SK-N-SH treated with all-trans-retinoic acid at 6 μM for 48 hours (cell line): Measurements from ENCODE around the gene TECRL.

Source experiments
- ATAC-seq: fragments of 200-7000 bp; cut with Tn5 transposase; 3 replicates; pipeline ENCODE4 v1.9.1; 2020; ENCODE audit warnings: mild to moderate bottlenecking, moderate library complexity
- ARNTL ChIP-seq: fragments of 450-650 bp; formaldehyde crosslinking; IDR thresholded peaks from 2 replicates; pipeline ENCODE4 v1.5.0; 2020; ENCODE audit warnings: low read depth, mild to moderate bottlenecking, moderate library complexity, borderline replicate concordance
- BACH2 ChIP-seq: fragments of 250-450 bp; sonication (Bioruptor Pico); IDR thresholded peaks from 2 replicates; pipeline ENCODE4 v1.9.0; 2021; ENCODE audit warnings: mild to moderate bottlenecking, borderline replicate concordance
- CSDC2 ChIP-seq: fragments of 250-450 bp; sonication (Bioruptor Pico); IDR thresholded peaks from 2 replicates; pipeline ENCODE4 v1.5.0; 2020; ENCODE audit warnings: mild to moderate bottlenecking, moderate library complexity
- ESRRG ChIP-seq: fragments of 250-450 bp; sonication (Bioruptor Pico); IDR thresholded peaks from 2 replicates; pipeline ENCODE4 v1.6.1; 2021; ENCODE audit warnings: mild to moderate bottlenecking
- ISL1 ChIP-seq: fragments of 250-450 bp; sonication (Bioruptor Pico); IDR thresholded peaks from 2 replicates; pipeline ENCODE4 v2.1.2; 2022; ENCODE audit warnings: mild to moderate bottlenecking, moderate library complexity
- PPARA ChIP-seq: fragments of 250-450 bp; sonication (Bioruptor Pico); IDR thresholded peaks from 2 replicates; pipeline ENCODE4 v1.5.0; 2020; ENCODE audit warnings: mild to moderate bottlenecking, borderline replicate concordance
- RARB ChIP-seq: fragments of 250-450 bp; sonication (Bioruptor Pico); IDR thresholded peaks from 2 replicates; pipeline ENCODE4 v1.8.0; 2021; ENCODE audit warnings: mild to moderate bottlenecking, moderate library complexity
- SNAI2 ChIP-seq: fragments of 250-450 bp; sonication (Bioruptor Pico); IDR thresholded peaks from 2 replicates; pipeline ENCODE4 v1.5.0; 2020; ENCODE audit warnings: mild to moderate bottlenecking, moderate library complexity
- TCF4 ChIP-seq: fragments of 250-450 bp; sonication (Bioruptor Pico); IDR thresholded peaks from 2 replicates; pipeline ENCODE4 v1.8.0; 2021; ENCODE audit warnings: mild to moderate bottlenecking, moderate library complexity, borderline replicate concordance
- TOX ChIP-seq: fragments of 250-450 bp; sonication (Bioruptor Pico); IDR thresholded peaks from 2 replicates; pipeline ENCODE4 v1.8.0; 2021; ENCODE audit warnings: mild to moderate bottlenecking, moderate library complexity, borderline replicate concordance
- ZC3H10 ChIP-seq: fragments of 250-450 bp; sonication (Bioruptor Pico); IDR thresholded peaks from 2 replicates; pipeline ENCODE4 v1.5.1; 2021; ENCODE audit warnings: mild to moderate bottlenecking, moderate library complexity
- ZFP3 ChIP-seq: fragments of 250-450 bp; sonication (Bioruptor Pico); IDR thresholded peaks from 2 replicates; pipeline ENCODE4 v1.5.0; 2020; ENCODE audit warnings: mild to moderate bottlenecking, moderate library complexity
- ZFP30 ChIP-seq: fragments of 450-650 bp; formaldehyde crosslinking; IDR thresholded peaks from 2 replicates; pipeline ENCODE4 v1.5.0; 2022; ENCODE audit warnings: mild to moderate bottlenecking, moderate library complexity
- ZNF70 ChIP-seq: fragments of 450-650 bp; formaldehyde crosslinking; IDR thresholded peaks from 2 replicates; pipeline ENCODE4 v1.5.0; 2020; ENCODE audit warnings: mild to moderate bottlenecking, moderate library complexity
- ZNF8 ChIP-seq: fragments of 450-650 bp; formaldehyde crosslinking; IDR thresholded peaks from 2 replicates; pipeline ENCODE4 v1.5.0; 2020; ENCODE audit warnings: mild to moderate bottlenecking, moderate library complexity
- TF ChIP-seq, protein P1 (sequence below): fragments of 250-450 bp; sonication (Bioruptor Pico); IDR thresholded peaks from 2 replicates; pipeline ENCODE4 v1.8.0; 2020; ENCODE audit warnings: mild to moderate bottlenecking, moderate library complexity, borderline replicate concordance
- TF ChIP-seq, protein P2 (sequence below): fragments of 250-450 bp; sonication (Bioruptor Pico); IDR thresholded peaks from 2 replicates; pipeline ENCODE4 v1.8.0; 2021; ENCODE audit warnings: low read depth, mild to moderate bottlenecking, moderate library complexity, borderline replicate concordance
- TF ChIP-seq, protein P3 (sequence below): fragments of 250-450 bp; sonication (Bioruptor Pico); IDR thresholded peaks from 2 replicates; pipeline ENCODE4 v1.5.1; 2021; ENCODE audit warnings: mild to moderate bottlenecking, moderate library complexity
- TF ChIP-seq, protein P4 (sequence below): fragments of 250-450 bp; sonication (Bioruptor Pico); IDR thresholded peaks from 2 replicates; pipeline ENCODE4 v1.5.0; 2020; ENCODE audit warnings: mild to moderate bottlenecking, moderate library complexity

TECRL gene

DNA sequence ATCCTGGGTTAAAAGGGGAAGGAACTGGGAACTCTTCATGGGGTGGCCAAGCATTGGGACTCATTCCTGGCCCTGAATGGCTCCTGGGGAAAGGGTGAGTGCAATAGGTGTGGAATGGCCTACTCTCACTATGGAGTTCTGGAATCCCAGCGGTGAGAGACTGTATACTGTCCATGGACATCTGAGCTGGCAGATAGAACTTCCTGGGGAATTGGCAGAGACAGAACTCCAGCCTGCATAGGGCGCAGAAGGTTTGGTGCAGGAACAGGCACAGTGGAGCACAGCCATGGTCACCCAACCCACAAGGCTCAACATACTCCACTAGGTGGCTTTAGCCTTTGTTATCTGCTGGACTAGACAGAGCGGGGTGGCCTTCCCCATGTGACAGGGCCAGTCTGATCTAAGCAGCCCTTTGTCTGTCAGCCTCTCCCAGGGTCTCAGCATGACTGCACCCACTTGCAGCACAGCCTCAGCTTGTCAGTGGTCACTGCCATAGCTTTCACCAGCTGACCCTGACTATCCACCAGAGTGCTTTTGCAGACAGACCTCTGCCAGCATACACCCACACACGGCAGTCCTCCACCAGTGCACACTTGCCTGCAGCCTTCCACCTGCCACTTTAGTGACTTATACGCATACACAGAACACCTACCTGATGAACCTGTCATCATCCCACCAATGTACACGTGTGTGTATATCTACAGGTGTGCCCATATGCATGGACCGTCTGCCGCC, 48.4 kb downstream of the TECRL start:
- ATAC-seq = no peak
- TF ChIP-seq, protein P1, sequence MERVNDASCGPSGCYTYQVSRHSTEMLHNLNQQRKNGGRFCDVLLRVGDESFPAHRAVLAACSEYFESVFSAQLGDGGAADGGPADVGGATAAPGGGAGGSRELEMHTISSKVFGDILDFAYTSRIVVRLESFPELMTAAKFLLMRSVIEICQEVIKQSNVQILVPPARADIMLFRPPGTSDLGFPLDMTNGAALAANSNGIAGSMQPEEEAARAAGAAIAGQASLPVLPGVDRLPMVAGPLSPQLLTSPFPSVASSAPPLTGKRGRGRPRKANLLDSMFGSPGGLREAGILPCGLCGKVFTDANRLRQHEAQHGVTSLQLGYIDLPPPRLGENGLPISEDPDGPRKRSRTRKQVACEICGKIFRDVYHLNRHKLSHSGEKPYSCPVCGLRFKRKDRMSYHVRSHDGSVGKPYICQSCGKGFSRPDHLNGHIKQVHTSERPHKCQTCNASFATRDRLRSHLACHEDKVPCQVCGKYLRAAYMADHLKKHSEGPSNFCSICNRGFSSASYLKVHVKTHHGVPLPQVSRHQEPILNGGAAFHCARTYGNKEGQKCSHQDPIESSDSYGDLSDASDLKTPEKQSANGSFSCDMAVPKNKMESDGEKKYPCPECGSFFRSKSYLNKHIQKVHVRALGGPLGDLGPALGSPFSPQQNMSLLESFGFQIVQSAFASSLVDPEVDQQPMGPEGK (CRISPR knock-in tag) = no peak
- TF ChIP-seq BACH2 (no peak), TCF4 (CRISPR knock-in tag) (no peak), ZFP3 (no peak), ZFP30 (no peak), TOX (CRISPR knock-in tag) (no peak), ESRRG (CRISPR knock-in tag) (no peak)
- TF ChIP-seq, all 23 proteins: peak for 0

DNA sequence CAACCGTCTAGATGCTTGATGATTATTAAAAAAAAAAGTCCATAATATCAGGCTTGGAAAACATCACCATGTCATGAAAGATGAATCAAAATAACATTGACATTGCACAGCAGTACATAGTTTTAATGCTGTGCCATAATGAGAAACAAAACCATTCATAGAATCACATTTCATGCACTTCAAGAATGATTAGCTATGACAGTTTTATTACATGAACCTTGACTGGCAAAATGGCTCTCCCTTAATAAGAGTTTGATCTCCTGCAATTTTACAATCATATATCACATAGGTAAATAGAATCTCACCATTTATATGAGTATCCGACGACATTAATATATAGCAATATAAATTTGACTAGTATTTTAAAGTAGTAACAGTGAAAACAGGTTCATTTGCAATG, 49.8 kb downstream of the TECRL start:
- TF ChIP-seq ZFP3 (no peak), TCF4 (CRISPR knock-in tag) (no peak), ZNF8 (CRISPR knock-in tag) (no peak), TOX (CRISPR knock-in tag) (no peak), ARNTL (CRISPR knock-in tag) (no peak), PPARA (CRISPR knock-in tag) (no peak), CSDC2 (CRISPR knock-in tag) (no peak), SNAI2 (CRISPR knock-in tag) (no peak), RARB (CRISPR knock-in tag) (no peak), ZNF70 (CRISPR knock-in tag) (no peak), ZFP30 (no peak), ESRRG (CRISPR knock-in tag) (no peak)
- TF ChIP-seq, protein P2, sequence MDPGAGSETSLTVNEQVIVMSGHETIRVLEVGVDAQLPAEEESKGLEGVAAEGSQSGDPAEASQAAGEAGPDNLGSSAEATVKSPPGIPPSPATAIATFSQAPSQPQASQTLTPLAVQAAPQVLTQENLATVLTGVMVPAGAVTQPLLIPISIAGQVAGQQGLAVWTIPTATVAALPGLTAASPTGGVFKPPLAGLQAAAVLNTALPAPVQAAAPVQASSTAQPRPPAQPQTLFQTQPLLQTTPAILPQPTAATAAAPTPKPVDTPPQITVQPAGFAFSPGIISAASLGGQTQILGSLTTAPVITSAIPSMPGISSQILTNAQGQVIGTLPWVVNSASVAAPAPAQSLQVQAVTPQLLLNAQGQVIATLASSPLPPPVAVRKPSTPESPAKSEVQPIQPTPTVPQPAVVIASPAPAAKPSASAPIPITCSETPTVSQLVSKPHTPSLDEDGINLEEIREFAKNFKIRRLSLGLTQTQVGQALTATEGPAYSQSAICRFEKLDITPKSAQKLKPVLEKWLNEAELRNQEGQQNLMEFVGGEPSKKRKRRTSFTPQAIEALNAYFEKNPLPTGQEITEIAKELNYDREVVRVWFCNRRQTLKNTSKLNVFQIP (CRISPR knock-in tag) = no peak
- ATAC-seq = no peak

DNA sequence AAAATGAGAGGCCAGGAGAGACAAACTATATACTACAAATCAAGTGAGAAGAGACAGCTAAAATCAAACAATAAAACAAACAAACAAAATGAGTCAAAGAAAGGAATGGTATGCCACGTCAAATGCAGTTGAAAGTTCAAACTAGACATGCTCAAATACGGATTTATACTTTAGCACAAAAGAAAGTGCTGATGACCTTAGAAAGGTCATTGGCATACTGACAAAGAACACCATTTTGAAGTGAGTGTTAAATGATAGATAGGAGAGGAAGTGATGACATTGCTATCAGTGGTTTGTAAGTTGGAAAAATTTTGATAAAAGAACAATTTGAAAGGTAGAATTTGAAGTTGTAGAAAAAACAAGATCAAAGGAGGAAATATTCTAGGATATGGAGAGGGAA, 55.3 kb downstream of the TECRL start:
- no peak for TF ChIP-seq ZFP30
- TF ChIP-seq ISL1 (CRISPR knock-in tag) = no peak
- no peak for TF ChIP-seq BACH2
- TF ChIP-seq, protein P1 (CRISPR knock-in tag) = no peak
- TF ChIP-seq TCF4 (CRISPR knock-in tag) = no peak
- no peak for TF ChIP-seq ESRRG (CRISPR knock-in tag)
- TF ChIP-seq ZC3H10 = no peak
- TF ChIP-seq RARB (CRISPR knock-in tag) = no peak
- ATAC-seq = no peak

DNA sequence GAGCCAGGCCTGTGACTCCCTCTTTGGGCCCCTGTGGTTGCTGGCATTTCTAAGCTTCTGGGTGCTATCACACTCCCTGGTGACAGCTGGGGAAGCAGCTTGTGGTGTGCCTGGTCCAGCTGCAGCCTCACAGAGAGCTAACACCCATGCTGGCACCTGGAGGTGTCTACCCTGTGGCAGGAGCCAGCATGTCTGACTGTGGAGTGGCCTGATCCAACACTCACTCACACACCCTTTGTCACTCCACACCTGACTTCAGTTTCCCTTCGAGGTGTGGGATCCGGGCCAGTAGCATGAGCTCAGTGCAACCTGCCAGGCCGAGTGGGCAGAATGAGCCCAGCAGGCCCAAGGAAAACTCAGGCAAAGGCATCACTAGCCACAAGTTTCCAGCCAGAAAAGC, 67.5 kb downstream of the TECRL start:
- ATAC-seq = no peak
- TF ChIP-seq SNAI2 (CRISPR knock-in tag) (no peak), ZFP3 (no peak), PPARA (CRISPR knock-in tag) (no peak), BACH2 (no peak), ZC3H10 (no peak), ISL1 (CRISPR knock-in tag) (no peak), TCF4 (CRISPR knock-in tag) (no peak), ZFP30 (no peak), ESRRG (CRISPR knock-in tag) (no peak), CSDC2 (CRISPR knock-in tag) (no peak)
- TF ChIP-seq, protein P3, sequence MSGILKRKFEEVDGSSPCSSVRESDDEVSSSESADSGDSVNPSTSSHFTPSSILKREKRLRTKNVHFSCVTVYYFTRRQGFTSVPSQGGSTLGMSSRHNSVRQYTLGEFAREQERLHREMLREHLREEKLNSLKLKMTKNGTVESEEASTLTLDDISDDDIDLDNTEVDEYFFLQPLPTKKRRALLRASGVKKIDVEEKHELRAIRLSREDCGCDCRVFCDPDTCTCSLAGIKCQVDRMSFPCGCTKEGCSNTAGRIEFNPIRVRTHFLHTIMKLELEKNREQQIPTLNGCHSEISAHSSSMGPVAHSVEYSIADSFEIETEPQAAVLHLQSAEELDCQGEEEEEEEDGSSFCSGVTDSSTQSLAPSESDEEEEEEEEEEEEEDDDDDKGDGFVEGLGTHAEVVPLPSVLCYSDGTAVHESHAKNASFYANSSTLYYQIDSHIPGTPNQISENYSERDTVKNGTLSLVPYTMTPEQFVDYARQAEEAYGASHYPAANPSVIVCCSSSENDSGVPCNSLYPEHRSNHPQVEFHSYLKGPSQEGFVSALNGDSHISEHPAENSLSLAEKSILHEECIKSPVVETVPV = no peak
- TF ChIP-seq, protein P4, sequence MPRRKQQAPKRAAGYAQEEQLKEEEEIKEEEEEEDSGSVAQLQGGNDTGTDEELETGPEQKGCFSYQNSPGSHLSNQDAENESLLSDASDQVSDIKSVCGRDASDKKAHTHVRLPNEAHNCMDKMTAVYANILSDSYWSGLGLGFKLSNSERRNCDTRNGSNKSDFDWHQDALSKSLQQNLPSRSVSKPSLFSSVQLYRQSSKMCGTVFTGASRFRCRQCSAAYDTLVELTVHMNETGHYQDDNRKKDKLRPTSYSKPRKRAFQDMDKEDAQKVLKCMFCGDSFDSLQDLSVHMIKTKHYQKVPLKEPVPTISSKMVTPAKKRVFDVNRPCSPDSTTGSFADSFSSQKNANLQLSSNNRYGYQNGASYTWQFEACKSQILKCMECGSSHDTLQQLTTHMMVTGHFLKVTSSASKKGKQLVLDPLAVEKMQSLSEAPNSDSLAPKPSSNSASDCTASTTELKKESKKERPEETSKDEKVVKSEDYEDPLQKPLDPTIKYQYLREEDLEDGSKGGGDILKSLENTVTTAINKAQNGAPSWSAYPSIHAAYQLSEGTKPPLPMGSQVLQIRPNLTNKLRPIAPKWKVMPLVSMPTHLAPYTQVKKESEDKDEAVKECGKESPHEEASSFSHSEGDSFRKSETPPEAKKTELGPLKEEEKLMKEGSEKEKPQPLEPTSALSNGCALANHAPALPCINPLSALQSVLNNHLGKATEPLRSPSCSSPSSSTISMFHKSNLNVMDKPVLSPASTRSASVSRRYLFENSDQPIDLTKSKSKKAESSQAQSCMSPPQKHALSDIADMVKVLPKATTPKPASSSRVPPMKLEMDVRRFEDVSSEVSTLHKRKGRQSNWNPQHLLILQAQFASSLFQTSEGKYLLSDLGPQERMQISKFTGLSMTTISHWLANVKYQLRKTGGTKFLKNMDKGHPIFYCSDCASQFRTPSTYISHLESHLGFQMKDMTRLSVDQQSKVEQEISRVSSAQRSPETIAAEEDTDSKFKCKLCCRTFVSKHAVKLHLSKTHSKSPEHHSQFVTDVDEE (CRISPR knock-in tag) = no peak
- TF ChIP-seq, all 23 proteins: peak for 0
